ENCODE measurements around the gene MVK.
A peak's percentile ranks its signal among the peaks of the same experiment; 100 is the strongest.
"Not testable (repeated sequence)": the region's sequence is repeated elsewhere in the genome, so short reads cannot be mapped to it uniquely, and the experiment has no call there.

MVK gene

GRCh38 chr12:109597414-109597794 lies 23.8 kb downstream of the MVK start:
- H3K4me3 ChIP-seq (ENCODE audit: low read depth, low read length) = no peak overlapping the region
- no peak for DNase-seq (ENCODE audit: low read depth)
- no peak for TF ChIP-seq CTCF (IDR thresholded peaks at IDR 0.05; ENCODE audit: insufficient read depth, low read depth, low read length, missing control alignments)

GRCh38 chr12:109597795-109598427 lies 24.3 kb downstream of the MVK start:
- peak; percentile 69 for DNase-seq (ENCODE audit: low read depth)
- no peak overlapping the region for H3K4me3 ChIP-seq (ENCODE audit: low read depth, low read length)

DNA sequence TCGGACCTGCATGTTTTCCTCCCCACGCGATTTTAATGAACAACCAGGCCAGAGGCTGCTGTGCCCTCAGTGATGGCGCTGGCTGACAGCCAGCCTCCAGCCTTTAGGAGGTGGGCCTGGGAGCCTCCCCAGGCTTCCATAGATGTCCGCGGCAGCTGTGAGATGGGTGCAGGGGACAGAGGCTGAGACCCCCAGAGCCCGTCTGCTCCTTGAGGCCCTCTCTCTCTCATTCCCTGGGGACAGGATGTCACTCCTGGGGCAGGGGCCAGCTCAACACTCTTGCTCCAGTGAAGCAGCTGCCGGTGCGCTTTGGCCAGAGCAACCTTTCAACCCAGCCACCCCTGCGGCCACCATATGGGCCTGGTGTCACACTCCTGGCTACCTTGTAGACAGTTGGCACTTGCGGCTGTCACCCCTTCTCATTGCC lies 24.8 kb downstream of the MVK start:
- DNase-seq (ENCODE audit: low read depth) = no peak
- no peak for TF ChIP-seq CTCF (IDR thresholded peaks at IDR 0.05; ENCODE audit: insufficient read depth, low read depth, low read length, missing control alignments)

More at GRCh38 chr12:109597795-109598427, 24.3 kb downstream of the MVK start:
- TF ChIP-seq CTCF (IDR thresholded peaks at IDR 0.05; ENCODE audit: insufficient read depth, low read depth, low read length, missing control alignments) = peak; percentile 96

GRCh38 chr12:109599087-109599486 lies 25.5 kb downstream of the MVK start:
- no peak for TF ChIP-seq CTCF (IDR thresholded peaks at IDR 0.05; ENCODE audit: insufficient read depth, low read depth, low read length, missing control alignments)
- no peak overlapping the region for H3K4me3 ChIP-seq (ENCODE audit: low read depth, low read length)
- no peak for DNase-seq (ENCODE audit: low read depth)

More for the DNA sequence above, 24.8 kb downstream of the MVK start:
- H3K4me3 ChIP-seq (ENCODE audit: low read depth, low read length) = no peak overlapping the region

DNA sequence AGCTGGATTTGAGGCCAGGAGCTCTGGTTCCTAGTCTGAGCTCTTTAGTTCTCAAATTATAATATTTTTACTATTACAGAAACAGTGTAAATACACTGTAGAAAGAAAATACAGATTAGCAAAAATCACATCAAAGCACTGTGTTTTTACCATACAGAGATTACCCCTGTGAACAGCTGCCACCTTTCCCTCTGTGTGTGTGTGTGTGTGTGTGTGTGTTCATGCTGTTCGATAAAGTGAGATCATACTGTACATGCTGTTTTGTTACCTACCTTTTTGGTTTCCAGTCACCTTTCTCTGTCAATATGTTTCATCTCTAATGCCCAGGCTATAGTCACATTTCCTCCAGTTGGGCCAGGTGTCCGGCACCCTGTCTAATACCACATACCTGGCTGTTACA lies 26.9 kb downstream of the MVK start:
- no peak overlapping the region for H3K4me3 ChIP-seq (ENCODE audit: low read depth, low read length)
- no peak for DNase-seq (ENCODE audit: low read depth)
- TF ChIP-seq CTCF (IDR thresholded peaks at IDR 0.05; ENCODE audit: insufficient read depth, low read depth, low read length, missing control alignments) = no peak

- TF ChIP-seq CTCF (IDR thresholded peaks at IDR 0.05; ENCODE audit: insufficient read depth, low read depth, low read length, missing control alignments) = no peak
- H3K4me3 ChIP-seq (ENCODE audit: low read depth, low read length) = no peak overlapping the region
- DNase-seq (ENCODE audit: low read depth) = no peak
These were observed 27.4 kb downstream of the MVK start for GRCh38 chr12:109600995-109601394.

GRCh38 chr12:109601557-109601956 lies 28.0 kb downstream of the MVK start:
- no peak overlapping the region for H3K4me3 ChIP-seq (ENCODE audit: low read depth, low read length)
- no peak for DNase-seq (ENCODE audit: low read depth)
- TF ChIP-seq CTCF (IDR thresholded peaks at IDR 0.05; ENCODE audit: insufficient read depth, low read depth, low read length, missing control alignments) = no peak

GRCh38 chr12:109602132-109602531 lies 28.5 kb downstream of the MVK start:
- H3K4me3 ChIP-seq (ENCODE audit: low read depth, low read length); DNase-seq (ENCODE audit: low read depth): not testable (repeated sequence)

Measured in GM12865 (cell line).